Epithelial cell of esophagus (primary cell): Measurements from ENCODE around the gene ACTRT2.

Experiments
- DNase-seq: peaks from one replicate; pipeline ENCODE4 v3.0.0; 2010; ENCODE audit warnings: low read depth
- H3K4me3 ChIP-seq: 2 replicates; pipeline ENCODE4 v1.5.1; 2011; ENCODE audit warnings: mild to moderate bottlenecking, low read length, control low read depth
- CTCF ChIP-seq: IDR thresholded peaks from 2 replicates; pipeline ENCODE4 v1.5.1; 2011; ENCODE audit warnings: low read depth, mild to moderate bottlenecking, low read length, control low read depth, inconsistent platforms; ENCODE audit not compliant: insufficient read depth; ENCODE audit errors: missing control alignments

Gene ACTRT2

DNA sequence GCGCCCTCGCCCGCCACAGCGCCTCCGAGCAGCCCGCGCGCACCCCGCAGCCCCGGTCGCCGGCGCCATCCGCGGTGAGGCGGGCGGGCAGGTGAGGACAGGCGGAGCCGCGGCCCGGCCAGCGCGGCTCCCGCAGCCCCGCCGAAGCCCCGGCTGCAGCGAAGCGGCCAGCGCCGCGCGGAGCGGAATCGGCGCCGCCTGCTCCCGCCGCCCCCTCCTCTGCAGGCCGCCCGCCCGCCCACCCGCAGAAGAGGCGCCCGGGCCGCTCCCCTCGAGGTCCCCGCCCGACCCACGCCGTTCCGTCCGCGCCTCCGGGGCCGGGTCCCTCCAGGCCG, 49.0 kb downstream of the ACTRT2 start:
- DNase-seq, result peak; percentile 13
- H3K4me3 ChIP-seq, result no peak overlapping the region
- TF ChIP-seq CTCF, result no peak

GRCh38 chr1:3070644-3071564, 49.6 kb downstream of the ACTRT2 start:
- DNase-seq, result peak; percentile 19
- TF ChIP-seq CTCF, result no peak
- H3K4me3 ChIP-seq, result peak overlapping the region; percentile 15

GRCh38 chr1:3071565-3072390, 50.5 kb downstream of the ACTRT2 start:
- no peak overlapping the region for H3K4me3 ChIP-seq
- no peak for DNase-seq
- no peak for TF ChIP-seq CTCF
